PC-3 (cell line): ENCODE results near the gene CDH16. TPM values are rescaled to one million over a fixed set of nuclear protein-coding genes. Genes with fewer than 3 reads are reported as not detected.

Source experiments
- ATAC-seq: fragments of 200-7000 bp; cut with Tn5 transposase; 2 replicates; pipeline ENCODE4 v1.9.1; 2020; ENCODE audit warnings: mild to moderate bottlenecking, moderate library complexity
- BruUV-seq: library from RNA; stranded (reverse); fragments of 400-500 nt; replicated peaks from 2 replicates; lab custom pipeline; 2021; lab: Mats Ljungman, UMichigan
- CTCF ChIA-PET: fragments of 300-600 bp; sonication (Branson Sonifier 250); formaldehyde crosslinking; loops from one replicate; lab custom pipeline; 2022; ENCODE audit warnings: antibody characterized with exemption; lab: Charles Lee
- POLR2A ChIA-PET: fragments of 300-600 bp; sonication (Branson Sonifier 250); formaldehyde crosslinking; loops from one replicate; lab custom pipeline; 2022; ENCODE audit warnings: antibody characterized with exemption; ENCODE audit not compliant: unreplicated experiment; lab: Charles Lee
- DNase-seq: peaks from one replicate; pipeline ENCODE4 v3.0.0-alpha.2; 2015
- H2AFZ ChIP-seq: fragments of 300-600 bp; sonication (generic); 2 replicates; pipeline ENCODE4 v1.6.0; 2016; ENCODE audit warnings: antibody characterized with exemption, low read length
- H3F3A ChIP-seq: fragments of 300-600 bp; sonication (generic); one replicate; pipeline ENCODE4 v1.6.0; 2017; ENCODE audit warnings: antibody characterized with exemption, low read length, control low read depth, mild to moderate bottlenecking; ENCODE audit not compliant: unreplicated experiment
- H3K27ac ChIP-seq: fragments of 300-600 bp; sonication (generic); 2 replicates; pipeline ENCODE4 v1.5.1; 2016; ENCODE audit warnings: mild to moderate bottlenecking, low read length
- H3K27me3 ChIP-seq: fragments of 300-600 bp; sonication (generic); 2 replicates; pipeline ENCODE4 v1.6.1; 2016; ENCODE audit warnings: low read length, mixed read lengths
- H3K36me3 ChIP-seq: fragments of 300-600 bp; sonication (generic); 2 replicates; pipeline ENCODE4 v1.6.1; 2016; ENCODE audit warnings: low read depth, mixed run types, low read length, mixed read lengths
- H3K4me1 ChIP-seq: fragments of 300-600 bp; sonication (generic); 2 replicates; pipeline ENCODE4 v1.5.1; 2016; ENCODE audit warnings: low read length; ENCODE audit not compliant: insufficient read depth
- H3K4me2 ChIP-seq: fragments of 300-600 bp; sonication (generic); 2 replicates; pipeline ENCODE4 v1.6.0; 2016; ENCODE audit warnings: low read length
- H3K4me3 ChIP-seq: fragments of 300-600 bp; sonication (generic); 2 replicates; pipeline ENCODE4 v1.5.1; 2016; ENCODE audit warnings: mild to moderate bottlenecking, low read length, mixed read lengths
- H3K79me2 ChIP-seq: fragments of 300-600 bp; sonication (generic); 2 replicates; pipeline ENCODE4 v1.6.1; 2017; ENCODE audit warnings: low read length, mixed read lengths
- H3K9ac ChIP-seq: fragments of 300-600 bp; sonication (generic); 2 replicates; pipeline ENCODE4 v1.6.0; 2016; ENCODE audit warnings: mild to moderate bottlenecking, low read length
- H3K9me2 ChIP-seq: fragments of 300-600 bp; sonication (generic); replicated peaks from 2 replicates; pipeline ENCODE4 v1.6.1; 2016; ENCODE audit warnings: mixed run types, low read length, mixed read lengths
- H3K9me3 ChIP-seq: fragments of 300-600 bp; sonication (generic); 2 replicates; pipeline ENCODE4 v1.6.1; 2016; ENCODE audit warnings: low read length, mixed read lengths
- H4K20me1 ChIP-seq: fragments of 300-600 bp; sonication (generic); 2 replicates; pipeline ENCODE4 v1.6.1; 2016; ENCODE audit warnings: low read length, mixed read lengths
- CTCF ChIP-seq: fragments of 300-600 bp; sonication (generic); conservative IDR thresholded peaks from 2 replicates; pipeline ENCODE4 v1.5.1; 2017; ENCODE audit warnings: antibody characterized with exemption, low read depth, mild to moderate bottlenecking, low read length
- EZH2 ChIP-seq: fragments of 300-600 bp; sonication (generic); IDR thresholded peaks from one replicate; pipeline ENCODE4 v1.6.1; 2017; ENCODE audit warnings: antibody characterized with exemption, mild to moderate bottlenecking, low read length; ENCODE audit not compliant: unreplicated experiment
- EZH2phosphoT487 ChIP-seq: fragments of 300-600 bp; sonication (generic); IDR thresholded peaks from 2 replicates; pipeline ENCODE4 v1.6.1; 2018; ENCODE audit warnings: mild to moderate bottlenecking, antibody characterized with exemption, low read length, borderline replicate concordance
- intact Hi-C: fragments of 100-400 bp; cut with micrococcal nuclease; formaldehyde crosslinking; loops from 2 replicates; pipeline ENCODE4 v1.9.0; 2023
- total RNA-seq: library from RNA; depleted of rRNA; stranded (reverse); fragments of >200 nt; gene quantifications from 2 replicates; pipeline ENCODE4 v1.2.3, GENCODE V29; 2014

The CDH16 gene
- total RNA-seq, 1 experiment from 2014 or later: not detected

- Histone ChIP-seq H3K36me3 (peaks cover 8% of the 10 kb centered on the region), H3K9ac (no peak overlapping the region), H3K27me3 (no peaks in the 10 kb centered on the region), H3K9me2 (no peaks in the 10 kb centered on the region), H3K4me1 (peaks cover 9% of the 10 kb centered on the region; the same call in 1 of the 2 replicates), H3K9me3 (no peaks in the 10 kb centered on the region), H4K20me1 (no peaks in the 10 kb centered on the region), H3K4me2 (no peak overlapping the region), H3K79me2 (peaks cover 14% of the 10 kb centered on the region), H3K27ac (no peak overlapping the region), H3K4me3 (no peak overlapping the region), H3F3A (no peaks in the 10 kb centered on the region), H2AFZ (no peak overlapping the region)
- ChIA-PET CTCF (interaction anchor here (1.3 kb wide), 1 partner anchor 10 kb away, joined by 8 read pairs; no protein-coding TSS in a partner anchor), POLR2A (no interaction called here)
- ATAC-seq (no peak), DNase-seq (no peak)
- no TSS peak for BruUV-seq
- TF ChIP-seq EZH2phosphoT487 (no peak), CTCF (no peak), EZH2 (no peak)
- intact Hi-C loops: no loop called here
Observed at GRCh38 chr16:66882702-66883101, 36.0 kb downstream of the CDH16 start.

- H3K9me3 ChIP-seq: no peaks in the 10 kb centered on the region
- no peak overlapping the region for H3K27ac ChIP-seq
- peaks cover 9% of the 10 kb centered on the region; the same call in 1 of the 2 replicates for H3K4me1 ChIP-seq
- H2AFZ ChIP-seq: no peak overlapping the region
- ATAC-seq (no peak), DNase-seq (no peak)
- no peaks in the 10 kb centered on the region for H4K20me1 ChIP-seq
- no peaks in the 10 kb centered on the region for H3K9me2 ChIP-seq
- ChIA-PET POLR2A (interaction anchor here (0.7 kb wide), 1 partner anchor 9 kb away, joined by 4 read pairs; no protein-coding TSS in a partner anchor), CTCF (interaction anchor here (1.3 kb wide), 1 partner anchor 9 kb away, joined by 8 read pairs; no protein-coding TSS in a partner anchor)
- no peaks in the 10 kb centered on the region for H3K27me3 ChIP-seq
- TF ChIP-seq CTCF: no peak
- no peak for TF ChIP-seq EZH2phosphoT487
- TF ChIP-seq EZH2: no peak
- H3K4me2 ChIP-seq: peak overlapping the region; percentile 96
- H3F3A ChIP-seq: no peaks in the 10 kb centered on the region
- H3K79me2 ChIP-seq: peaks cover 14% of the 10 kb centered on the region
- no peak overlapping the region for H3K9ac ChIP-seq
- H3K4me3 ChIP-seq: no peak overlapping the region
- H3K36me3 ChIP-seq: peaks cover 8% of the 10 kb centered on the region
- intact Hi-C loops: no loop called here
- BruUV-seq: no TSS peak
Observed at GRCh38 chr16:66881964-66882508, 36.6 kb downstream of the CDH16 start.

- peak overlapping the region; percentile 54 for H3K4me3 ChIP-seq
- H3K9me3 ChIP-seq: no peaks in the 10 kb centered on the region
- no peaks in the 10 kb centered on the region for H3K27me3 ChIP-seq
- no peak overlapping the region for H3K27ac ChIP-seq
- POLR2A ChIA-PET: interaction anchor here (0.7 kb wide), 1 partner anchor 8 kb away, joined by 4 read pairs; no protein-coding TSS in a partner anchor
- H3K4me1 ChIP-seq: peaks cover 9% of the 10 kb centered on the region; the same call in 1 of the 2 replicates
- CTCF ChIA-PET: interaction anchor here (1.3 kb wide), 1 partner anchor 9 kb away, joined by 8 read pairs; no protein-coding TSS in a partner anchor
- H4K20me1 ChIP-seq: no peaks in the 10 kb centered on the region
- peaks cover 14% of the 10 kb centered on the region for H3K79me2 ChIP-seq
- BruUV-seq: no TSS peak
- DNase-seq (no peak), ATAC-seq (no peak)
- TF ChIP-seq EZH2phosphoT487 (no peak), CTCF (no peak), EZH2 (no peak)
- H3K9ac ChIP-seq: no peak overlapping the region
- H2AFZ ChIP-seq: no peak overlapping the region
- intact Hi-C loops: no loop called here
- H3K4me2 ChIP-seq: peak overlapping the region; percentile 96
- H3F3A ChIP-seq: no peaks in the 10 kb centered on the region
- H3K36me3 ChIP-seq: peaks cover 8% of the 10 kb centered on the region
- no peaks in the 10 kb centered on the region for H3K9me2 ChIP-seq
Observed at GRCh38 chr16:66881560-66881959, 37.1 kb downstream of the CDH16 start.
